H1 (cell line): ENCODE data around the gene PRSS36. TPM values are rescaled to one million over a fixed set of nuclear protein-coding genes. Genes with fewer than 3 reads are reported as not detected.

Source experiments
- ASH2L ChIP-seq: fragments of 200-600, 300-600 bp; sonication (generic); IDR thresholded peaks from one replicate; pipeline ENCODE4 v1.7.1; 2017; ENCODE audit warnings: low read length
- CTBP2 ChIP-seq: IDR thresholded peaks from 2 replicates; pipeline ENCODE4 v1.7.0; 2011; ENCODE audit warnings: borderline replicate concordance, mild to moderate bottlenecking, moderate library complexity, mixed read lengths, low read length; ENCODE audit not compliant: insufficient read depth, insufficient read length
- HDAC2 ChIP-seq, 2 experiments: fragments of 300-600 bp in 1 of 2; sonication (generic) in 1 of 2; IDR thresholded peaks; 2 replicates each; pipeline ENCODE4 v1.6.1; 2011 to 2012; ENCODE audit warnings: low read depth in 2 of 2, low read length in 2 of 2, mild to moderate bottlenecking in 2 of 2, moderate library complexity in 2 of 2, borderline replicate concordance in 1 of 2, inconsistent platforms in 1 of 2
- KDM4A ChIP-seq: IDR thresholded peaks from one replicate; pipeline ENCODE4 v1.7.1; 2012; ENCODE audit warnings: low read depth, mild to moderate bottlenecking, moderate library complexity, low read length, inconsistent platforms; ENCODE audit not compliant: severe bottlenecking
- SP4 ChIP-seq: IDR thresholded peaks from 2 replicates; pipeline ENCODE4 v1.6.1; 2012; ENCODE audit warnings: low read length, inconsistent platforms
- SRF ChIP-seq: IDR thresholded peaks from 2 replicates; pipeline ENCODE4 v1.6.1; 2011; ENCODE audit warnings: mild to moderate bottlenecking, low read depth, low read length, moderate library complexity
- polyA plus RNA-seq, 7 experiments: library from polyadenylated mRNA; depleted of rRNA in 3 of 7; stranded (reverse) in 5 of 7; unstranded in 2 of 7; fragments of >200 nt in 5 of 7; fragments of 200-250 nt in 2 of 7; gene quantifications; 1 replicate in 5 of 7; 2 replicates in 1 of 7; 4 replicates in 1 of 7; pipeline versions ENCODE4 v1.2.1 to v1.2.3, GENCODE V29; 2011 to 2013; ENCODE audit warnings: missing spikeins in 2 of 7, mixed read lengths in 2 of 7
- total RNA-seq: library from RNA; stranded (reverse); fragmentation: NEBNext Ultra II Directional; extraction: Animal tissue kit (Norgen Biotek cat#: 25700); gene quantifications from 2 replicates; pipeline ENCODE4 v1.2.1, GENCODE V29; 2021
- TF ChIP-seq, protein P1 (sequence below): fragments of 300-600 bp; sonication (generic); IDR thresholded peaks from 2 replicates; pipeline ENCODE4 v1.7.1; 2012; ENCODE audit warnings: low read length, moderate library complexity, mild to moderate bottlenecking, inconsistent platforms; ENCODE audit not compliant: insufficient replicate concordance
- TF ChIP-seq, protein P2 (sequence below): IDR thresholded peaks from 2 replicates; pipeline ENCODE4 v1.6.1; 2012; ENCODE audit warnings: inconsistent platforms

The PRSS36 gene
- total and polyA plus RNA-seq, 2 of the 8 experiments (the other 6 are each of a cell fraction or from before 2014, with no cell fraction given), result 1.3 to 1.9 TPM

DNA sequence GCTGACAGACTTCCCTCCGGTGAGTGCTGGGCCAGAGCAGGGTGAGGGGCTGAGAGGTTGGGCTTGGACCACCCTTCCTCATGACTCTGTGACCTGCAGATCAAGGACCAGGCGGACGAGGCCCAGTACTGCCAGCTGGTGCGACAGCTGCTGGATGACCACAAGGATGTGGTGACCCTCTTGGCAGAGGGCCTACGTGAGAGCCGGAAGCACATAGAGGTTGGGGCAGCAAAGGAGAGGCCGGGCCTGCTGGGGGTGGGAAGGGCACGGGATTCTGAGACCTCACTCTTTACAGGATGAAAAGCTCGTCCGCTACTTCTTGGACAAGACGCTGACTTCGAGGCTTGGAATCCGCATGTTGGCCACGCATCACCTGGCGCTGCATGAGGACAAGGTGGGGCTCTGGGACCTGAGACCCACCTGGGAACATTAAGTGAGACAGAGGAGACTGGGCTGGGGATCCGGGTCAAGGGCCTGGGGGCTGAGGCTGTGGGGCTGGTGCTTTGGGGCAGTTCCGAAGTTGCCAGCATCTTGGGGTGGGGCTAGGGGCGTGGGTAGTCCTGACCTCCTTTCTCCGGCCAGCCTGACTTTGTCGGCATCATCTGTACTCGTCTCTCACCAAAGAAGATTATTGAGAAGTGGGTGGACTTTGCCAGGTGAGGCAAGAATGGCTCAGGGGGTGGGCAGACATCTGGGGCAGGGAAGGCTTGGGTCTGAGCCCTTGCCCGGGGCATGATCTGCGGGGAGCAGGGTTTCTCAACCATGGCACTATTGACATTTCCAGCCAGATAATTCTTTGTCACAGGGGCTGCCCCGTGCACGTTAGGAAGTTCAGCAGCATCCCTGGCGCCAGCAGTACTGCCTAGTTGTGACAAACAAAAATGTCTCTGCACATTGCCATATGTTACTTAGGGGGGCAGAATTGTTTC is 39.5 kb downstream of the PRSS36 start (continued):
- TF ChIP-seq, protein P1, sequence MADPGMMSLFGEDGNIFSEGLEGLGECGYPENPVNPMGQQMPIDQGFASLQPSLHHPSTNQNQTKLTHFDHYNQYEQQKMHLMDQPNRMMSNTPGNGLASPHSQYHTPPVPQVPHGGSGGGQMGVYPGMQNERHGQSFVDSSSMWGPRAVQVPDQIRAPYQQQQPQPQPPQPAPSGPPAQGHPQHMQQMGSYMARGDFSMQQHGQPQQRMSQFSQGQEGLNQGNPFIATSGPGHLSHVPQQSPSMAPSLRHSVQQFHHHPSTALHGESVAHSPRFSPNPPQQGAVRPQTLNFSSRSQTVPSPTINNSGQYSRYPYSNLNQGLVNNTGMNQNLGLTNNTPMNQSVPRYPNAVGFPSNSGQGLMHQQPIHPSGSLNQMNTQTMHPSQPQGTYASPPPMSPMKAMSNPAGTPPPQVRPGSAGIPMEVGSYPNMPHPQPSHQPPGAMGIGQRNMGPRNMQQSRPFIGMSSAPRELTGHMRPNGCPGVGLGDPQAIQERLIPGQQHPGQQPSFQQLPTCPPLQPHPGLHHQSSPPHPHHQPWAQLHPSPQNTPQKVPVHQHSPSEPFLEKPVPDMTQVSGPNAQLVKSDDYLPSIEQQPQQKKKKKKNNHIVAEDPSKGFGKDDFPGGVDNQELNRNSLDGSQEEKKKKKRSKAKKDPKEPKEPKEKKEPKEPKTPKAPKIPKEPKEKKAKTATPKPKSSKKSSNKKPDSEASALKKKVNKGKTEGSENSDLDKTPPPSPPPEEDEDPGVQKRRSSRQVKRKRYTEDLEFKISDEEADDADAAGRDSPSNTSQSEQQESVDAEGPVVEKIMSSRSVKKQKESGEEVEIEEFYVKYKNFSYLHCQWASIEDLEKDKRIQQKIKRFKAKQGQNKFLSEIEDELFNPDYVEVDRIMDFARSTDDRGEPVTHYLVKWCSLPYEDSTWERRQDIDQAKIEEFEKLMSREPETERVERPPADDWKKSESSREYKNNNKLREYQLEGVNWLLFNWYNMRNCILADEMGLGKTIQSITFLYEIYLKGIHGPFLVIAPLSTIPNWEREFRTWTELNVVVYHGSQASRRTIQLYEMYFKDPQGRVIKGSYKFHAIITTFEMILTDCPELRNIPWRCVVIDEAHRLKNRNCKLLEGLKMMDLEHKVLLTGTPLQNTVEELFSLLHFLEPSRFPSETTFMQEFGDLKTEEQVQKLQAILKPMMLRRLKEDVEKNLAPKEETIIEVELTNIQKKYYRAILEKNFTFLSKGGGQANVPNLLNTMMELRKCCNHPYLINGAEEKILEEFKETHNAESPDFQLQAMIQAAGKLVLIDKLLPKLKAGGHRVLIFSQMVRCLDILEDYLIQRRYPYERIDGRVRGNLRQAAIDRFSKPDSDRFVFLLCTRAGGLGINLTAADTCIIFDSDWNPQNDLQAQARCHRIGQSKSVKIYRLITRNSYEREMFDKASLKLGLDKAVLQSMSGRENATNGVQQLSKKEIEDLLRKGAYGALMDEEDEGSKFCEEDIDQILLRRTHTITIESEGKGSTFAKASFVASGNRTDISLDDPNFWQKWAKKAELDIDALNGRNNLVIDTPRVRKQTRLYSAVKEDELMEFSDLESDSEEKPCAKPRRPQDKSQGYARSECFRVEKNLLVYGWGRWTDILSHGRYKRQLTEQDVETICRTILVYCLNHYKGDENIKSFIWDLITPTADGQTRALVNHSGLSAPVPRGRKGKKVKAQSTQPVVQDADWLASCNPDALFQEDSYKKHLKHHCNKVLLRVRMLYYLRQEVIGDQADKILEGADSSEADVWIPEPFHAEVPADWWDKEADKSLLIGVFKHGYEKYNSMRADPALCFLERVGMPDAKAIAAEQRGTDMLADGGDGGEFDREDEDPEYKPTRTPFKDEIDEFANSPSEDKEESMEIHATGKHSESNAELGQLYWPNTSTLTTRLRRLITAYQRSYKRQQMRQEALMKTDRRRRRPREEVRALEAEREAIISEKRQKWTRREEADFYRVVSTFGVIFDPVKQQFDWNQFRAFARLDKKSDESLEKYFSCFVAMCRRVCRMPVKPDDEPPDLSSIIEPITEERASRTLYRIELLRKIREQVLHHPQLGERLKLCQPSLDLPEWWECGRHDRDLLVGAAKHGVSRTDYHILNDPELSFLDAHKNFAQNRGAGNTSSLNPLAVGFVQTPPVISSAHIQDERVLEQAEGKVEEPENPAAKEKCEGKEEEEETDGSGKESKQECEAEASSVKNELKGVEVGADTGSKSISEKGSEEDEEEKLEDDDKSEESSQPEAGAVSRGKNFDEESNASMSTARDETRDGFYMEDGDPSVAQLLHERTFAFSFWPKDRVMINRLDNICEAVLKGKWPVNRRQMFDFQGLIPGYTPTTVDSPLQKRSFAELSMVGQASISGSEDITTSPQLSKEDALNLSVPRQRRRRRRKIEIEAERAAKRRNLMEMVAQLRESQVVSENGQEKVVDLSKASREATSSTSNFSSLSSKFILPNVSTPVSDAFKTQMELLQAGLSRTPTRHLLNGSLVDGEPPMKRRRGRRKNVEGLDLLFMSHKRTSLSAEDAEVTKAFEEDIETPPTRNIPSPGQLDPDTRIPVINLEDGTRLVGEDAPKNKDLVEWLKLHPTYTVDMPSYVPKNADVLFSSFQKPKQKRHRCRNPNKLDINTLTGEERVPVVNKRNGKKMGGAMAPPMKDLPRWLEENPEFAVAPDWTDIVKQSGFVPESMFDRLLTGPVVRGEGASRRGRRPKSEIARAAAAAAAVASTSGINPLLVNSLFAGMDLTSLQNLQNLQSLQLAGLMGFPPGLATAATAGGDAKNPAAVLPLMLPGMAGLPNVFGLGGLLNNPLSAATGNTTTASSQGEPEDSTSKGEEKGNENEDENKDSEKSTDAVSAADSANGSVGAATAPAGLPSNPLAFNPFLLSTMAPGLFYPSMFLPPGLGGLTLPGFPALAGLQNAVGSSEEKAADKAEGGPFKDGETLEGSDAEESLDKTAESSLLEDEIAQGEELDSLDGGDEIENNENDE, result no peak
- no peak for TF ChIP-seq SRF
- no peak for TF ChIP-seq ASH2L
- TF ChIP-seq CTBP2, result no peak
- no peak for TF ChIP-seq HDAC2 (IDR thresholded peaks at IDR 0.05; ENCODE audit: borderline replicate concordance in 1 of 2, low read depth in 2 of 2, low read length in 2 of 2)
- TF ChIP-seq SP4, result no peak
- TF ChIP-seq, protein P2, sequence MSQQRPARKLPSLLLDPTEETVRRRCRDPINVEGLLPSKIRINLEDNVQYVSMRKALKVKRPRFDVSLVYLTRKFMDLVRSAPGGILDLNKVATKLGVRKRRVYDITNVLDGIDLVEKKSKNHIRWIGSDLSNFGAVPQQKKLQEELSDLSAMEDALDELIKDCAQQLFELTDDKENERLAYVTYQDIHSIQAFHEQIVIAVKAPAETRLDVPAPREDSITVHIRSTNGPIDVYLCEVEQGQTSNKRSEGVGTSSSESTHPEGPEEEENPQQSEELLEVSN, result no peak
- TF ChIP-seq KDM4A, result no peak
- TF ChIP-seq, all 59 proteins: peak for 0
